Measurements from ENCODE around the gene ZBTB20. TPM values are rescaled to one million over a fixed set of nuclear protein-coding genes. Genes with fewer than 3 reads are reported as not detected.

ZBTB20 gene
- total and polyA plus RNA-seq, 10 of the 15 experiments (the other 5 are each of a cell fraction or from before 2014, with no cell fraction given): 0.20 to 5.5 (median 2.2) TPM

DNA sequence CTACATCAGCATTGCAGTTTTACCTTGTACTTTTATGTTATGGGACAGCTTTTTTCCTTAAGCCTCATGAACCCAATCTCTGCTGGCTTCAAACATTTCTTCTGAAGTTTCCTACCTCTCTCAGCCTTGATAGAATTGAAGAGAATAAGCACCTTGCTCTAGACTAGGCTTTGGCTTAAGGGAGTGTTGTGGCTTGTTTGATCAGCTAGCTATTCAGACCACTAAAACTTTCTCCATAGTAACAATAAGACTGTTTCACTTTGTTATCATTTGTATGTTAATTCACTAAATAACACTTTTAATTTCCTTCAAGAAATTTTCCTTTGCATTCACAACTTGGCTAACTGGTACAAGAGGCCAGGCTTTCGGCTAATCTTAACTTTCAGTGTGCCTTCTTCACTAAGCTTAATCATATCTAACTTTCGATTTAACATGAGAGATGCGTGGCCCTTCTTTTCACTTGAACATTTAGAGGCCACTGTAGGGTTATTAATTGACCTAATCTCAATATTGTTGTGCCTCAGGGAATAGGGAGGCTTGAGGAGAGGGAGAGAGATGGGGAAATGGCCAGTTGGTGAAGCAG, 861.3 kb downstream of the ZBTB20 start (continued):
- TF ChIP-seq, protein P1, sequence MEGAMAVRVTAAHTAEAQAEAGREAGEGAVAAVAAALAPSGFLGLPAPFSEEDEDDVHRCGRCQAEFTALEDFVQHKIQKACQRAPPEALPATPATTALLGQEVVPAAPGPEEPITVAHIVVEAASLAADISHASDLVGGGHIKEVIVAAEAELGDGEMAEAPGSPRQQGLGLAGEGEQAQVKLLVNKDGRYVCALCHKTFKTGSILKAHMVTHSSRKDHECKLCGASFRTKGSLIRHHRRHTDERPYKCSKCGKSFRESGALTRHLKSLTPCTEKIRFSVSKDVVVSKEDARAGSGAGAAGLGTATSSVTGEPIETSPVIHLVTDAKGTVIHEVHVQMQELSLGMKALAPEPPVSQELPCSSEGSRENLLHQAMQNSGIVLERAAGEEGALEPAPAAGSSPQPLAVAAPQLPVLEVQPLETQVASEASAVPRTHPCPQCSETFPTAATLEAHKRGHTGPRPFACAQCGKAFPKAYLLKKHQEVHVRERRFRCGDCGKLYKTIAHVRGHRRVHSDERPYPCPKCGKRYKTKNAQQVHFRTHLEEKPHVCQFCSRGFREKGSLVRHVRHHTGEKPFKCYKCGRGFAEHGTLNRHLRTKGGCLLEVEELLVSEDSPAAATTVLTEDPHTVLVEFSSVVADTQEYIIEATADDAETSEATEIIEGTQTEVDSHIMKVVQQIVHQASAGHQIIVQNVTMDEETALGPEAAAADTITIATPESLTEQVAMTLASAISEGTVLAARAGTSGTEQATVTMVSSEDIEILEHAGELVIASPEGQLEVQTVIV (IDR thresholded peaks at IDR 0.05; ENCODE audit: borderline replicate concordance, partially characterized antibody): no peak
- no peak for TF ChIP-seq NFXL1 (IDR thresholded peaks at IDR 0.05; ENCODE audit: borderline replicate concordance)
- TF ChIP-seq, protein P2, sequence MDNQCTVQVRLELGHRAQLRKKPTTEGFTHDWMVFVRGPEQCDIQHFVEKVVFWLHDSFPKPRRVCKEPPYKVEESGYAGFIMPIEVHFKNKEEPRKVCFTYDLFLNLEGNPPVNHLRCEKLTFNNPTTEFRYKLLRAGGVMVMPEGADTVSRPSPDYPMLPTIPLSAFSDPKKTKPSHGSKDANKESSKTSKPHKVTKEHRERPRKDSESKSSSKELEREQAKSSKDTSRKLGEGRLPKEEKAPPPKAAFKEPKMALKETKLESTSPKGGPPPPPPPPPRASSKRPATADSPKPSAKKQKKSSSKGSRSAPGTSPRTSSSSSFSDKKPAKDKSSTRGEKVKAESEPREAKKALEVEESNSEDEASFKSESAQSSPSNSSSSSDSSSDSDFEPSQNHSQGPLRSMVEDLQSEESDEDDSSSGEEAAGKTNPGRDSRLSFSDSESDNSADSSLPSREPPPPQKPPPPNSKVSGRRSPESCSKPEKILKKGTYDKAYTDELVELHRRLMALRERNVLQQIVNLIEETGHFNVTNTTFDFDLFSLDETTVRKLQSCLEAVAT (IDR thresholded peaks at IDR 0.05): no peak
- no peak for TF ChIP-seq ZSCAN29 (IDR thresholded peaks at IDR 0.05)
- TF ChIP-seq MTA3 (IDR thresholded peaks at IDR 0.05; ENCODE audit: borderline replicate concordance, low read length): no peak
- no peak for TF ChIP-seq NR2C1 (IDR thresholded peaks at IDR 0.05)

DNA sequence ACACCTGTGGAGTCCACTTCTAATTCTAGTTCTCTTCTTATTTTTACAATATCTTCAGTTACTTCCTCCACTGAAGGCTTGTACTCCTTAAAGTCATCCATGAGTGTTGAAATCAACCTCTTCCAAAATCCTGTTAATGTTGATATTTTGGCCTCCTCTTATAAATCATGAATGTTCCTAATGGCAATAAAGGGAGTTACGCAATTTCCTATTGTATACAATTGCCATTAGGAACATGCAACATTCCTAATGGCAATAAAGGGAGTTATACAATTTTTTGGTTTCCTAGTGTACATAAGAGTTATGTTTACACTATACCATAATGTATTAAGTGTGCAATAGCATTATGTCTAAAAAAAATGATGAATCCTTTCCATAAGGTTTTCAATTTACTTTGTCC, 862.4 kb downstream of the ZBTB20 start:
- 95% methylated on average over 1 of the region's 1 CpG for WGBS (ENCODE audit: insufficient coverage, insufficient replicate concordance, low lambda C conversion rate, missing lambda C conversion rate)
- Histone ChIP-seq H3K4me1 (ENCODE audit: control insufficient read depth, insufficient read depth, low read length) (no peaks in the 10 kb centered on the region), H3K9me3 (replicated peaks; ENCODE audit: control insufficient read depth, insufficient read depth, low read length) (no peaks in the 10 kb centered on the region), H3K9ac (ENCODE audit: control insufficient read depth, insufficient read depth, low read length) (no peak overlapping the region), H3K4me3 (no peak overlapping the region), H3K27ac (ENCODE audit: control insufficient read depth, insufficient read depth) (no peak overlapping the region), H4K20me1 (ENCODE audit: control insufficient read depth, insufficient read depth) (no peaks in the 10 kb centered on the region), H3K27me3 (replicated peaks in 1 of 2; ENCODE audit: control insufficient read depth in 2 of 2, insufficient read depth in 2 of 2, low read length in 1 of 2) (no peaks in the 10 kb centered on the region), H3K36me3 (ENCODE audit: control insufficient read depth in 2 of 2, insufficient read depth in 2 of 2, low read length in 1 of 2) (no peaks in the 10 kb centered on the region), H2AFZ (ENCODE audit: control insufficient read depth, low read depth, low read length) (no peak overlapping the region), H3K4me2 (ENCODE audit: control insufficient read depth, insufficient read depth) (no peak overlapping the region), H3K79me2 (ENCODE audit: control insufficient read depth, insufficient read depth, low read length) (no peaks in the 10 kb centered on the region)
- RAD21 ChIA-PET (ENCODE audit: unreplicated experiment): interaction anchor here (1.0 to 1.2 kb wide), 3 partner anchors 111 to 163 kb away, joined by 3 read pairs; no protein-coding TSS in a partner anchor
- in situ Hi-C loops (cut with MboI): no loop called here
- intact Hi-C loops (cut with micrococcal nuclease; ENCODE audit: unreplicated experiment): no loop called here
- BruUV-seq (replicated peaks): no TSS peak
- ATAC-seq (no peak), FAIRE-seq (no peak), DNase-seq (ENCODE audit: low read depth, low spot score) (no peak)
- SMC1A ChIA-PET (ENCODE audit: uncharacterized antibody, unreplicated experiment): interaction anchor here (0.5 to 2.1 kb wide), 6 partner anchors 10 to 132 kb away, joined by 3 to 6 read pairs (median 4); no protein-coding TSS in a partner anchor
- POLR2A ChIA-PET: no interaction called here
- CTCF ChIA-PET: interaction anchor here (1.4 to 7.5 kb wide), 3 partner anchors 124 to 135 kb away, joined by 3 to 131 read pairs (median 7); no protein-coding TSS in a partner anchor
- TF ChIP-seq, protein P3, sequence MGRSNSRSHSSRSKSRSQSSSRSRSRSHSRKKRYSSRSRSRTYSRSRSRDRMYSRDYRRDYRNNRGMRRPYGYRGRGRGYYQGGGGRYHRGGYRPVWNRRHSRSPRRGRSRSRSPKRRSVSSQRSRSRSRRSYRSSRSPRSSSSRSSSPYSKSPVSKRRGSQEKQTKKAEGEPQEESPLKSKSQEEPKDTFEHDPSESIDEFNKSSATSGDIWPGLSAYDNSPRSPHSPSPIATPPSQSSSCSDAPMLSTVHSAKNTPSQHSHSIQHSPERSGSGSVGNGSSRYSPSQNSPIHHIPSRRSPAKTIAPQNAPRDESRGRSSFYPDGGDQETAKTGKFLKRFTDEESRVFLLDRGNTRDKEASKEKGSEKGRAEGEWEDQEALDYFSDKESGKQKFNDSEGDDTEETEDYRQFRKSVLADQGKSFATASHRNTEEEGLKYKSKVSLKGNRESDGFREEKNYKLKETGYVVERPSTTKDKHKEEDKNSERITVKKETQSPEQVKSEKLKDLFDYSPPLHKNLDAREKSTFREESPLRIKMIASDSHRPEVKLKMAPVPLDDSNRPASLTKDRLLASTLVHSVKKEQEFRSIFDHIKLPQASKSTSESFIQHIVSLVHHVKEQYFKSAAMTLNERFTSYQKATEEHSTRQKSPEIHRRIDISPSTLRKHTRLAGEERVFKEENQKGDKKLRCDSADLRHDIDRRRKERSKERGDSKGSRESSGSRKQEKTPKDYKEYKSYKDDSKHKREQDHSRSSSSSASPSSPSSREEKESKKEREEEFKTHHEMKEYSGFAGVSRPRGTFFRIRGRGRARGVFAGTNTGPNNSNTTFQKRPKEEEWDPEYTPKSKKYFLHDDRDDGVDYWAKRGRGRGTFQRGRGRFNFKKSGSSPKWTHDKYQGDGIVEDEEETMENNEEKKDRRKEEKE (IDR thresholded peaks at IDR 0.05): no peak
- TF ChIP-seq RUNX3 (IDR thresholded peaks at IDR 0.05; ENCODE audit: low read length) (no peak), NR2F1 (conservative IDR thresholded peaks at IDR 0.05) (no peak), DPF2 (IDR thresholded peaks at IDR 0.05) (no peak), RELA (IDR thresholded peaks at IDR 0.05; ENCODE audit: borderline replicate concordance, partially characterized antibody) (no peak)
- TF ChIP-seq, protein P4, sequence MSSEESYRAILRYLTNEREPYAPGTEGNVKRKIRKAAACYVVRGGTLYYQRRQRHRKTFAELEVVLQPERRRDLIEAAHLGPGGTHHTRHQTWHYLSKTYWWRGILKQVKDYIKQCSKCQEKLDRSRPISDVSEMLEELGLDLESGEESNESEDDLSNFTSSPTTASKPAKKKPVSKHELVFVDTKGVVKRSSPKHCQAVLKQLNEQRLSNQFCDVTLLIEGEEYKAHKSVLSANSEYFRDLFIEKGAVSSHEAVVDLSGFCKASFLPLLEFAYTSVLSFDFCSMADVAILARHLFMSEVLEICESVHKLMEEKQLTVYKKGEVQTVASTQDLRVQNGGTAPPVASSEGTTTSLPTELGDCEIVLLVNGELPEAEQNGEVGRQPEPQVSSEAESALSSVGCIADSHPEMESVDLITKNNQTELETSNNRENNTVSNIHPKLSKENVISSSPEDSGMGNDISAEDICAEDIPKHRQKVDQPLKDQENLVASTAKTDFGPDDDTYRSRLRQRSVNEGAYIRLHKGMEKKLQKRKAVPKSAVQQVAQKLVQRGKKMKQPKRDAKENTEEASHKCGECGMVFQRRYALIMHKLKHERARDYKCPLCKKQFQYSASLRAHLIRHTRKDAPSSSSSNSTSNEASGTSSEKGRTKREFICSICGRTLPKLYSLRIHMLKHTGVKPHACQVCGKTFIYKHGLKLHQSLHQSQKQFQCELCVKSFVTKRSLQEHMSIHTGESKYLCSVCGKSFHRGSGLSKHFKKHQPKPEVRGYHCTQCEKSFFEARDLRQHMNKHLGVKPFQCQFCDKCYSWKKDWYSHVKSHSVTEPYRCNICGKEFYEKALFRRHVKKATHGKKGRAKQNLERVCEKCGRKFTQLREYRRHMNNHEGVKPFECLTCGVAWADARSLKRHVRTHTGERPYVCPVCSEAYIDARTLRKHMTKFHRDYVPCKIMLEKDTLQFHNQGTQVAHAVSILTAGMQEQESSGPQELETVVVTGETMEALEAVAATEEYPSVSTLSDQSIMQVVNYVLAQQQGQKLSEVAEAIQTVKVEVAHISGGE (CRISPR knock-in tag; IDR thresholded peaks at IDR 0.05): no peak
